SK-N-SH (cell line): ENCODE measurements around the gene ETV6. TPM values are rescaled to one million over a fixed set of nuclear protein-coding genes. Genes with fewer than 3 reads are reported as not detected.

Experiments used
- CTCF ChIA-PET: fragments of 300-600, 350-600 bp; formaldehyde crosslinking; extraction: SDS; loops from one replicate; lab custom pipeline; 2021; lab: Yijun Ruan, JAX
- POLR2A ChIA-PET: fragments of 350-600 bp; sonication (Branson Sonifier 250); formaldehyde crosslinking; extraction: SDS; loops from one replicate; lab custom pipeline; 2020; ENCODE audit warnings: antibody characterized with exemption, inconsistent platforms; lab: Yijun Ruan, JAX
- DNase-seq: peaks from one replicate; pipeline ENCODE4 v3.0.0; 2012
- H2AFZ ChIP-seq: fragments of 200-600 bp; sonication (generic); 2 replicates; pipeline ENCODE4 v1.8.1; 2016; ENCODE audit warnings: antibody characterized with exemption, mild to moderate bottlenecking, low read depth
- H3F3A ChIP-seq: fragments of 200-600 bp; sonication (generic); replicated peaks from 2 replicates; pipeline ENCODE3; 2016; ENCODE audit warnings: antibody characterized with exemption, mild to moderate bottlenecking; ENCODE audit not compliant: insufficient read depth
- H3K27ac ChIP-seq, 2 experiments: fragments of 200-500 bp in 1 of 2; fragments of 200-600 bp in 1 of 2; sonication (Bioruptor generic) in 1 of 2; sonication (generic), shearing (Covaris generic) in 1 of 2; 2 replicates each; pipeline versions ENCODE4 v1.5.1 to v1.6.1; 2014 to 2016; ENCODE audit warnings: low read depth in 2 of 2, inconsistent platforms in 1 of 2, low read length in 1 of 2, mild to moderate bottlenecking in 1 of 2, mixed read lengths in 1 of 2
- H3K27me3 ChIP-seq: fragments of 200-600 bp; sonication (generic), shearing (Covaris generic); 2 replicates; pipeline ENCODE4 v1.6.1; 2016; ENCODE audit warnings: mixed run types; ENCODE audit not compliant: insufficient read depth
- H3K36me3 ChIP-seq, 2 experiments: fragments of 200-500 bp in 1 of 2; fragments of 200-600 bp in 1 of 2; sonication (Bioruptor generic) in 1 of 2; sonication (generic) in 1 of 2; replicated peaks in 1 of 2; 2 replicates each; pipeline versions ENCODE3 to v1.5.1; 2014 to 2016; ENCODE audit warnings: low read length in 1 of 2, mild to moderate bottlenecking in 1 of 2; ENCODE audit not compliant: insufficient read depth in 2 of 2, control insufficient read depth in 1 of 2
- H3K4me1 ChIP-seq, 2 experiments: fragments of 200-500 bp in 1 of 2; fragments of 200-600 bp in 1 of 2; sonication (Bioruptor generic) in 1 of 2; sonication (generic), shearing (Covaris generic) in 1 of 2; 2 replicates each; pipeline versions ENCODE4 v1.5.1 to v1.6.1; 2014 to 2016; ENCODE audit warnings: low read depth in 1 of 2, low read length in 1 of 2, mixed run types in 1 of 2; ENCODE audit not compliant: insufficient read depth in 2 of 2, control insufficient read depth in 1 of 2
- H3K4me2 ChIP-seq: fragments of 200-600 bp; sonication (generic), shearing (Covaris generic); 2 replicates; pipeline ENCODE4 v1.6.1; 2017; ENCODE audit warnings: mixed run types
- H3K4me3 ChIP-seq, 2 experiments: fragments of 200-500 bp in 1 of 2; fragments of 200-600 bp in 1 of 2; sonication (Bioruptor generic) in 1 of 2; sonication (generic), shearing (Covaris generic) in 1 of 2; 2 replicates each; pipeline versions ENCODE4 v1.5.1 to v1.8.1; 2014 to 2016; ENCODE audit warnings: low read depth in 2 of 2, inconsistent platforms in 1 of 2, low read length in 1 of 2, mild to moderate bottlenecking in 1 of 2, mixed read lengths in 1 of 2, moderate library complexity in 1 of 2
- H3K79me2 ChIP-seq: fragments of 200-600 bp; sonication (generic); 2 replicates; pipeline ENCODE4 v1.8.1; 2017; ENCODE audit warnings: mild to moderate bottlenecking; ENCODE audit not compliant: insufficient read depth
- H3K9ac ChIP-seq: fragments of 200-600 bp; sonication (generic); 2 replicates; pipeline ENCODE4 v1.6.1; 2017; ENCODE audit warnings: mixed run types
- H3K9me2 ChIP-seq: fragments of 200-600 bp; sonication (generic); 2 replicates; pipeline ENCODE4 v1.6.1; 2017; ENCODE audit warnings: mixed run types
- H3K9me3 ChIP-seq: fragments of 200-600 bp; sonication (generic); 2 replicates; pipeline ENCODE4 v1.6.1; 2017; ENCODE audit warnings: mixed run types, mild to moderate bottlenecking, moderate library complexity
- H4K20me1 ChIP-seq: fragments of 200-600 bp; sonication (generic); 2 replicates; pipeline ENCODE4 v1.6.1; 2017; ENCODE audit warnings: mild to moderate bottlenecking, mixed run types; ENCODE audit not compliant: insufficient read depth
- CHD2 ChIP-seq: fragments of 150-350 bp; IDR thresholded peaks from 2 replicates; pipeline ENCODE4 v1.6.1; 2018; ENCODE audit warnings: low read length; ENCODE audit not compliant: partially characterized antibody
- ELF1 ChIP-seq: IDR thresholded peaks from 2 replicates; pipeline ENCODE4 v1.4.0; 2012
- EP300 ChIP-seq, 2 experiments: IDR thresholded peaks; 2 replicates each; pipeline versions ENCODE4 v1.4.0 to v1.6.1; 2012; ENCODE audit warnings: borderline replicate concordance in 1 of 2, low read depth in 1 of 2, low read length in 1 of 2
- FOSL2 ChIP-seq: IDR thresholded peaks from 2 replicates; pipeline ENCODE4 v1.4.0; 2012; ENCODE audit warnings: low read depth, mild to moderate bottlenecking, moderate library complexity, borderline replicate concordance
- FOXJ3 ChIP-seq: sonication (generic); formaldehyde crosslinking; IDR thresholded peaks from 2 replicates; pipeline ENCODE4 v1.5.1; 2020; ENCODE audit warnings: mild to moderate bottlenecking, missing genetic modification reagents
- GATA2 ChIP-seq: sonication (generic); formaldehyde crosslinking; IDR thresholded peaks from 2 replicates; pipeline ENCODE4 v1.5.0; 2020; ENCODE audit warnings: mild to moderate bottlenecking, missing genetic modification reagents
- JUND ChIP-seq: IDR thresholded peaks from 2 replicates; pipeline ENCODE4 v1.4.0; 2012
- MXI1 ChIP-seq: IDR thresholded peaks from 2 replicates; pipeline ENCODE4 v1.6.1; 2012; ENCODE audit warnings: mild to moderate bottlenecking, low read depth, low read length, improper control_type of control experiment
- NFIC ChIP-seq: IDR thresholded peaks from 2 replicates; pipeline ENCODE4 v1.4.0; 2012; ENCODE audit warnings: borderline replicate concordance
- POLR2AphosphoS5 ChIP-seq: IDR thresholded peaks from 2 replicates; pipeline ENCODE4 v1.6.1; 2012; ENCODE audit warnings: low read depth, low read length
- RCOR1 ChIP-seq: fragments of 150-350 bp; IDR thresholded peaks from 2 replicates; pipeline ENCODE4 v1.6.1; 2017; ENCODE audit warnings: antibody characterized with exemption, low read length
- SIN3A ChIP-seq: IDR thresholded peaks from 2 replicates; pipeline ENCODE4 v1.6.1; 2012; ENCODE audit warnings: low read depth, mild to moderate bottlenecking, low read length, moderate library complexity, borderline replicate concordance
- SMC3 ChIP-seq: IDR thresholded peaks from 2 replicates; pipeline ENCODE4 v1.6.1; 2012; ENCODE audit warnings: low read depth, low read length, improper control_type of control experiment
- TCF12 ChIP-seq: IDR thresholded peaks from 2 replicates; pipeline ENCODE4 v1.4.0; 2012
- WGBS: methylation state at CpG from one replicate; pipeline ENCODE4 v1.1.6; 2017; ENCODE audit warnings: low lambda C conversion rate; 5-methylcytosine and 5-hydroxymethylcytosine counted together
- polyA plus RNA-seq, 3 experiments: library from polyadenylated mRNA; depleted of rRNA; stranded (reverse); fragments of >200 nt; gene quantifications; 2 replicates each; pipeline ENCODE4 v1.2.3, GENCODE V29; 2012
- TF ChIP-seq, protein P1 (sequence below): IDR thresholded peaks from 2 replicates; pipeline ENCODE4 v1.6.1; 2012; ENCODE audit warnings: mild to moderate bottlenecking, low read depth, low read length, moderate library complexity
- TF ChIP-seq, protein P2 (sequence below): IDR thresholded peaks from 2 replicates; pipeline ENCODE4 v1.4.0; 2012; ENCODE audit warnings: low read depth, borderline replicate concordance
- TF ChIP-seq, protein P3 (sequence below): IDR thresholded peaks from 2 replicates; pipeline ENCODE4; 2012

Gene ETV6
- polyA plus RNA-seq, 1 of the 3 experiments (the other 2 are of a cell fraction): 4.0 TPM

DNA sequence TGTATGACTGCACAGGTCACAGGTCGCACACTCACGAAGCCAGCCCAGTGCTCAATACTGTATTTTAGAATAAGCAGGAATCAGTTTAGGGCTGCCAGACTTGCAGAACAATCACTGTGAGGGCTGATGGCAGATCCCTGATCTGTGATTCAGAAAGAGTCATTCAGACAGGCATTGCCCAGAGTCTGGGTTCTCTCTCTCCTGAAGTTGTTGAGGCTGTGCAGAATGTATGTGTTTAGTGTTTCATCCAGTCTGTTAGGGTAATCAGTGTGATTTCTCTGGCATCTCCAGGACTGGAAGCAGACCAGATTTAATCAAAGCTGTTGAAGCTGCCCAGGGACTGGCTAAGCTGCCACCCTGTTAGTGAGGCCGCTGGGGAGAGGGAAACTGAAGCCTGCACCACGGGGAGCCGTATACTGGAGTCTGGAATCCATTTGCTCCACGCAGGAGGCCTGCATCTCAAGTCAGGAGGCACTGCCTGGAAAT, 69.3 kb downstream of the ETV6 start:
- H3K4me1 ChIP-seq: peaks cover 37 to 43% of the 10 kb centered on the region in 2 experiments
- peaks cover 24% of the 10 kb centered on the region for H3F3A ChIP-seq
- no peak overlapping the region for H3K4me3 ChIP-seq
- peak overlapping the region; percentile 69 for H3K4me2 ChIP-seq
- peaks cover 74% of the 10 kb centered on the region for H3K79me2 ChIP-seq
- H3K27ac ChIP-seq: peak overlapping the region; percentile 95 to 99
- 0% methylated on average over 2 of the region's 6 CpGs for WGBS
- H3K27me3 ChIP-seq: no peaks in the 10 kb centered on the region
- H3K9me3 ChIP-seq: no peaks in the 10 kb centered on the region
- ChIA-PET CTCF (interaction anchor here (1.2 to 1.6 kb wide), 3 partner anchors 10 to 314 kb away, joined by 3 to 6 read pairs (median 4); no protein-coding TSS in a partner anchor), POLR2A (interaction anchor here (1.0 to 1.6 kb wide), 2 partner anchors 11 to 25 kb away, joined by 4 read pairs; no protein-coding TSS in a partner anchor)
- peak overlapping the region; percentile 64; the same call in 1 of the 2 replicates for H3K9ac ChIP-seq
- TF ChIP-seq SIN3A (peak; percentile 78; the same call in 1 of the 2 replicates), JUND (peak; percentile 66), FOXJ3 (CRISPR knock-in tag) (peak; percentile 98), FOSL2 (peak; percentile 55), EP300 (IDR thresholded peaks at IDR 0.05; ENCODE audit: borderline replicate concordance in 1 of 2, low read depth in 1 of 2, low read length in 1 of 2) (peak; percentile 73 to 94; a peak in 3 of 4 replicates), RCOR1 (peak; percentile 93), CHD2 (peak; percentile 82), NFIC (no peak; the same call in 1 of the 2 replicates), SMC3 (peak; percentile 6; the same call in 1 of the 2 replicates), GATA2 (CRISPR knock-in tag) (peak; percentile 94), ELF1 (no peak), POLR2AphosphoS5 (peak; percentile 78), TCF12 (peak; percentile 93), MXI1 (peak; percentile 65; the same call in 1 of the 2 replicates)
- TF ChIP-seq, protein P1, sequence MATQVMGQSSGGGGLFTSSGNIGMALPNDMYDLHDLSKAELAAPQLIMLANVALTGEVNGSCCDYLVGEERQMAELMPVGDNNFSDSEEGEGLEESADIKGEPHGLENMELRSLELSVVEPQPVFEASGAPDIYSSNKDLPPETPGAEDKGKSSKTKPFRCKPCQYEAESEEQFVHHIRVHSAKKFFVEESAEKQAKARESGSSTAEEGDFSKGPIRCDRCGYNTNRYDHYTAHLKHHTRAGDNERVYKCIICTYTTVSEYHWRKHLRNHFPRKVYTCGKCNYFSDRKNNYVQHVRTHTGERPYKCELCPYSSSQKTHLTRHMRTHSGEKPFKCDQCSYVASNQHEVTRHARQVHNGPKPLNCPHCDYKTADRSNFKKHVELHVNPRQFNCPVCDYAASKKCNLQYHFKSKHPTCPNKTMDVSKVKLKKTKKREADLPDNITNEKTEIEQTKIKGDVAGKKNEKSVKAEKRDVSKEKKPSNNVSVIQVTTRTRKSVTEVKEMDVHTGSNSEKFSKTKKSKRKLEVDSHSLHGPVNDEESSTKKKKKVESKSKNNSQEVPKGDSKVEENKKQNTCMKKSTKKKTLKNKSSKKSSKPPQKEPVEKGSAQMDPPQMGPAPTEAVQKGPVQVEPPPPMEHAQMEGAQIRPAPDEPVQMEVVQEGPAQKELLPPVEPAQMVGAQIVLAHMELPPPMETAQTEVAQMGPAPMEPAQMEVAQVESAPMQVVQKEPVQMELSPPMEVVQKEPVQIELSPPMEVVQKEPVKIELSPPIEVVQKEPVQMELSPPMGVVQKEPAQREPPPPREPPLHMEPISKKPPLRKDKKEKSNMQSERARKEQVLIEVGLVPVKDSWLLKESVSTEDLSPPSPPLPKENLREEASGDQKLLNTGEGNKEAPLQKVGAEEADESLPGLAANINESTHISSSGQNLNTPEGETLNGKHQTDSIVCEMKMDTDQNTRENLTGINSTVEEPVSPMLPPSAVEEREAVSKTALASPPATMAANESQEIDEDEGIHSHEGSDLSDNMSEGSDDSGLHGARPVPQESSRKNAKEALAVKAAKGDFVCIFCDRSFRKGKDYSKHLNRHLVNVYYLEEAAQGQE: no peak
- TF ChIP-seq, protein P2, sequence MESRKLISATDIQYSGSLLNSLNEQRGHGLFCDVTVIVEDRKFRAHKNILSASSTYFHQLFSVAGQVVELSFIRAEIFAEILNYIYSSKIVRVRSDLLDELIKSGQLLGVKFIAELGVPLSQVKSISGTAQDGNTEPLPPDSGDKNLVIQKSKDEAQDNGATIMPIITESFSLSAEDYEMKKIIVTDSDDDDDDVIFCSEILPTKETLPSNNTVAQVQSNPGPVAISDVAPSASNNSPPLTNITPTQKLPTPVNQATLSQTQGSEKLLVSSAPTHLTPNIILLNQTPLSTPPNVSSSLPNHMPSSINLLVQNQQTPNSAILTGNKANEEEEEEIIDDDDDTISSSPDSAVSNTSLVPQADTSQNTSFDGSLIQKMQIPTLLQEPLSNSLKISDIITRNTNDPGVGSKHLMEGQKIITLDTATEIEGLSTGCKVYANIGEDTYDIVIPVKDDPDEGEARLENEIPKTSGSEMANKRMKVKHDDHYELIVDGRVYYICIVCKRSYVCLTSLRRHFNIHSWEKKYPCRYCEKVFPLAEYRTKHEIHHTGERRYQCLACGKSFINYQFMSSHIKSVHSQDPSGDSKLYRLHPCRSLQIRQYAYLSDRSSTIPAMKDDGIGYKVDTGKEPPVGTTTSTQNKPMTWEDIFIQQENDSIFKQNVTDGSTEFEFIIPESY: no peak
- TF ChIP-seq, protein P3, sequence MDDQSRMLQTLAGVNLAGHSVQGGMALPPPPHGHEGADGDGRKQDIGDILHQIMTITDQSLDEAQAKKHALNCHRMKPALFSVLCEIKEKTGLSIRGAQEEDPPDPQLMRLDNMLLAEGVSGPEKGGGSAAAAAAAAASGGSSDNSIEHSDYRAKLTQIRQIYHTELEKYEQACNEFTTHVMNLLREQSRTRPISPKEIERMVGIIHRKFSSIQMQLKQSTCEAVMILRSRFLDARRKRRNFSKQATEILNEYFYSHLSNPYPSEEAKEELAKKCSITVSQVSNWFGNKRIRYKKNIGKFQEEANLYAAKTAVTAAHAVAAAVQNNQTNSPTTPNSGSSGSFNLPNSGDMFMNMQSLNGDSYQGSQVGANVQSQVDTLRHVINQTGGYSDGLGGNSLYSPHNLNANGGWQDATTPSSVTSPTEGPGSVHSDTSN: peak; percentile 84
- no peaks in the 10 kb centered on the region for H3K36me3 ChIP-seq
- H2AFZ ChIP-seq: no peak overlapping the region
- DNase-seq: peak; percentile 77
- no peaks in the 10 kb centered on the region for H3K9me2 ChIP-seq
- H4K20me1 ChIP-seq: no peaks in the 10 kb centered on the region
